NCI-H82 treated with DMSO at 0.1 percent for 48 hours (cell line): Measurements from ENCODE around the gene CD80.
A peak's percentile ranks its signal among the peaks of the same experiment; 100 is the strongest.
"Not testable (repeated sequence)": the region's sequence is repeated elsewhere in the genome, so short reads cannot be mapped to it uniquely, and the experiment has no call there.

Experiments used
- DNase-seq: peaks from one replicate; lab custom pipeline; 2025; ENCODE audit not compliant: unreplicated experiment; lab: John Stamatoyannopoulos, UW

The CD80 gene

GRCh38 chr3:119582178-119582577 lies 22.8 kb upstream of the CD80 start:
- DNase-seq: no peak

- no peak for DNase-seq
These were observed 20.8 kb upstream of the CD80 start for GRCh38 chr3:119580067-119580760.

- no peak for DNase-seq
These were observed 20.1 kb upstream of the CD80 start, which contains the start of gene ADPRH for GRCh38 chr3:119579366-119580066. Gene ADPRH (plus strand): TSS chr3:119579492. CDS start chr3:119582170, 2,678 bp downstream.

- no peak for DNase-seq
These were observed 16.1 kb upstream of the CD80 start for GRCh38 chr3:119575507-119575906.

- no peak for DNase-seq
These were observed 12.3 kb upstream of the CD80 start for GRCh38 chr3:119571688-119572087.

- DNase-seq: no peak
These were observed 11.8 kb upstream of the CD80 start for GRCh38 chr3:119571230-119571629.

GRCh38 chr3:119570229-119570628 lies 10.8 kb upstream of the CD80 start:
- no peak for DNase-seq

GRCh38 chr3:119569156-119569555 lies 9.7 kb upstream of the CD80 start:
- DNase-seq: no peak

- not testable (repeated sequence) for DNase-seq
These were observed 3.9 kb upstream of the CD80 start for GRCh38 chr3:119563334-119563733.

- DNase-seq: no peak
These were observed 3.0 kb upstream of the CD80 start for GRCh38 chr3:119562307-119562961.

- no peak for DNase-seq
These were observed 746 bp upstream of the CD80 start for GRCh38 chr3:119560160-119560559.

GRCh38 chr3:119558626-119559317 lies 642 bp downstream of the CD80 start:
- DNase-seq: no peak

- no peak for DNase-seq
These were observed 1.5 kb downstream of the CD80 start for GRCh38 chr3:119557877-119558269.

- DNase-seq: peak; percentile 83
These were observed 2.1 kb downstream of the CD80 start for GRCh38 chr3:119557192-119557876.

GRCh38 chr3:119555929-119556328 lies 3.5 kb downstream of the CD80 start:
- no peak for DNase-seq

GRCh38 chr3:119555309-119555735 lies 4.1 kb downstream of the CD80 start:
- no peak for DNase-seq

GRCh38 chr3:119553823-119554415 lies 5.5 kb downstream of the CD80 start:
- DNase-seq: no peak

GRCh38 chr3:119552928-119553327 lies 6.5 kb downstream of the CD80 start:
- DNase-seq: not testable (repeated sequence)

- DNase-seq: no peak
These were observed 7.8 kb downstream of the CD80 start for GRCh38 chr3:119551598-119551997.

GRCh38 chr3:119550192-119550910 lies 9.1 kb downstream of the CD80 start:
- DNase-seq: no peak
